ENCODE results near the gene HNRNPA1. TPM values are rescaled to one million over a fixed set of nuclear protein-coding genes. Genes with fewer than 3 reads are reported as not detected.

Gene HNRNPA1
- total and polyA plus RNA-seq, 9 of the 15 experiments (the other 6 are each of a cell fraction or from before 2014, with no cell fraction given), result 1,166 to 2,703 (median 1,815) TPM

DNA sequence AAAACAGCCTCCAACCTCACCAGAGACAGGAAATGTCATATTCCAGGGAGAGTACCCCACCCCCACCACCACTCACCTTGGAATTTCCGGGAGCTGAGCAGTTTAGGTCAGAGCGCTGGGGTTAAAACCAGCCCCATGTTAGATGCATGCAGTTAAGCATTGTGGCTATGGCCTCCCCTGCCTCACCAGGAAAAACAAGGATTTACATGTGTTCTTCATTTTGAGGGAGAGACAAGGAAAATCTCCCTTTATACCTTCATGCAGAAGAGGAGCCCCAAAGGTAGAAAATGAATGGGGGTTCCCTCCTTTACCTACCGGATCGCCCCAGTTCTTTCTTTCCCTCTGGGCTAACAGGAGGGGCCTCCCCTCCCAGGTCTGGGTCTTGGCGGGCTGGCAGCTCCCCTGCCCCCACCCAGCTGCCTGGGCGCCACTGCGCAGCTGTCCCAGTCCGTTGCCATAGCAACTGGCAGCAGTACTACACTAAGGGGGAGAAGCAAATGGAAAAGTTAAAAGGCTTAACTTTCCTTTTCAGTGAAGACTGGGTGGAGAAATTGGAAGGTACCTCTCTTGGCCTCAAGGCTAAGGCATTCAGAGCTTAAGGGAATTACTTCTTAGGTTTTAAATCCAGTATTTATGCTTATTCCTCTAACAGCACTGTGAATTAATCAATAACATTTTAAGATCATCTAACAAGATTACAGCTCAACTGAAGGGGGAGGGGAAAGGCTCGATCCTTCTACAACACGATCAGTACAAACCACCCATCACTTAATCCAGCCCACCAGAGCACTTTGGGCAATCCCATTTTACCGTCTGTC lies 21.1 kb upstream of the HNRNPA1 start (continued):
- TF ChIP-seq, protein P1, sequence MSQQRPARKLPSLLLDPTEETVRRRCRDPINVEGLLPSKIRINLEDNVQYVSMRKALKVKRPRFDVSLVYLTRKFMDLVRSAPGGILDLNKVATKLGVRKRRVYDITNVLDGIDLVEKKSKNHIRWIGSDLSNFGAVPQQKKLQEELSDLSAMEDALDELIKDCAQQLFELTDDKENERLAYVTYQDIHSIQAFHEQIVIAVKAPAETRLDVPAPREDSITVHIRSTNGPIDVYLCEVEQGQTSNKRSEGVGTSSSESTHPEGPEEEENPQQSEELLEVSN (IDR thresholded peaks at IDR 0.05; ENCODE audit: borderline replicate concordance in 1 of 2, extremely low read depth in 1 of 2, insufficient read depth in 1 of 2, insufficient read length in 1 of 2, low read depth in 1 of 2, low read length in 1 of 2, poor library complexity in 1 of 2, severe bottlenecking in 1 of 2), result peak in 1 of 2 experiments; percentile 47
- TF ChIP-seq GATAD2B (IDR thresholded peaks at IDR 0.05; ENCODE audit: borderline replicate concordance) (0 out of 2 replicates have a peak, but pooled peaks have one; percentile 30), SIN3A (IDR thresholded peaks at IDR 0.05; ENCODE audit: borderline replicate concordance in 2 of 2, control insufficient read depth in 1 of 2, low read depth in 2 of 2, low read length in 2 of 2) (peak; percentile 63 to 88; a peak in 2 of 4 replicates), LEF1 (IDR thresholded peaks at IDR 0.05) (peak; percentile 52; the same call in 1 of the 2 replicates), GABPA (tag; conservative IDR thresholded peaks at IDR 0.05; ENCODE audit: low read depth) (no peak), GABPB2 (CRISPR knock-in tag; conservative IDR thresholded peaks at IDR 0.05) (no peak), ZKSCAN1 (IDR thresholded peaks at IDR 0.05; ENCODE audit: low read depth, low read length) (no peak), PHF8 (IDR thresholded peaks at IDR 0.05; ENCODE audit: borderline replicate concordance, low read length) (peak; percentile 22; the same call in 1 of the 2 replicates), ZNF184 (CRISPR knock-in tag; IDR thresholded peaks at IDR 0.05) (no peak), DPF2 (IDR thresholded peaks at IDR 0.05) (peak; percentile 73), FOXM1 (IDR thresholded peaks at IDR 0.05; ENCODE audit: low read depth) (peak; percentile 24; the same call in 1 of the 2 replicates), FOXM1 (CRISPR knock-in tag; IDR thresholded peaks at IDR 0.05; ENCODE audit: low read depth) (no peak), ZNF324 (CRISPR knock-in tag; IDR thresholded peaks at IDR 0.05) (no peak), HDGF (IDR thresholded peaks at IDR 0.05) (no peak), MXI1 (IDR thresholded peaks at IDR 0.05; ENCODE audit: low read depth, low read length) (peak; percentile 94), NBN (IDR thresholded peaks at IDR 0.05; ENCODE audit: low read depth) (0 out of 2 replicates have a peak, but pooled peaks have one; percentile 21), RBM39 (optimal IDR thresholded peaks at IDR 0.05; ENCODE audit: low read depth, low read length) (peak; percentile 14)
- TF ChIP-seq, protein P2, sequence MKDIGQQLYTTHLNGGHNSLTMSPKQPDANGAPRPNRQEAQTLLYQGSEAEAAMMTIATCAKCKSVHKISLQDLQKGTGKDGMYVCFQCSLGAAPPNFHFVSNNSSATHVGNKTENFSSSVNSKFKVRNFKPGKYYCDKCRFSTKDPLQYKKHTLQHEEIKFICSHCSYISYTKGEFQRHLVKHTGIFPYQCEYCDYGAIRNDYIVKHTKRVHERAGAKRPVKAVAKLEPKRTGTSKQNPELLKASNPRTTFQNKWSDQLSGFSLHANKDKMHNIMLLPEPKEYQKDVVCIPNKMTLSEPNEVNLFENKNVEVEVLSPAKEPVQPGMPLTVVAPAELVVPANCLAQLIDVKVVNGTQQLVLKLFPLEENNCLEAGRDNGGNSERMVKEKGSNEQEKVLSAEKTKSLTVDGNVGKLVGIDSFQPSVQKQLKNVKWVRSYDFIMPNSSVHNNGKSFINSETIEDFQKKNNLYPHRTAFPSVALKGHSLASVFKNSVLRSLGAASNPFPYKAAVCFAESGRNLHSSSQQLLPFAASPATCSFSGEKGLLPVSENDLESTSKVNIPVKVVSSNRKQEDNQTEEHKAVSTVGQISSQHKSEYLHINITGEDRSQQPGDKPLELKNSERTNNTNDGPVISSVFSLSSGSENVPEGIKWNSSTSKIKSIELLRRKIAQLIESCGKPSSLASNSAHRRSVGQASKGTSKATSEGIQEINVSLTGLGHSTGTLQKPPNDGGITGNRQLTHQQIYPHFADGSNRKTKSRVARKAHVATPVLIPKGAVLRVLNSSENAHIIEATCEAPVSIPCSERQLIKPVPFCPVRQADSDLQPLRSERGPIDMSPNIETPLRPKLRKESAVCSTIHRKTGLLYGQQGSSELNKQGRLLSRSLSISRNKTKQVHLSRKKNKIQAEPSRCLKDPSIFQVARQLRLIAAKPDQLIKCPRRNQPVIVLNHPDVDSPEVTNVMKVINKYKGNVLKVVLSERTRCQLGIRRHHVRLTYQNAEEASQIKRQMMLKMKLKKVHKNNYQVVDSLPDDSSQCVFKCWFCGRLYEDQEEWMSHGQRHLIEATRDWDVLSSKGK (CRISPR knock-in tag; IDR thresholded peaks at IDR 0.05), result no peak
- TF ChIP-seq, protein P3, sequence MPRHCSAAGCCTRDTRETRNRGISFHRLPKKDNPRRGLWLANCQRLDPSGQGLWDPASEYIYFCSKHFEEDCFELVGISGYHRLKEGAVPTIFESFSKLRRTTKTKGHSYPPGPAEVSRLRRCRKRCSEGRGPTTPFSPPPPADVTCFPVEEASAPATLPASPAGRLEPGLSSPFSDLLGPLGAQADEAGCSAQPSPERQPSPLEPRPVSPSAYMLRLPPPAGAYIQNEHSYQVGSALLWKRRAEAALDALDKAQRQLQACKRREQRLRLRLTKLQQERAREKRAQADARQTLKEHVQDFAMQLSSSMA (CRISPR knock-in tag; IDR thresholded peaks at IDR 0.05), result no peak
- TF ChIP-seq, protein P4, sequence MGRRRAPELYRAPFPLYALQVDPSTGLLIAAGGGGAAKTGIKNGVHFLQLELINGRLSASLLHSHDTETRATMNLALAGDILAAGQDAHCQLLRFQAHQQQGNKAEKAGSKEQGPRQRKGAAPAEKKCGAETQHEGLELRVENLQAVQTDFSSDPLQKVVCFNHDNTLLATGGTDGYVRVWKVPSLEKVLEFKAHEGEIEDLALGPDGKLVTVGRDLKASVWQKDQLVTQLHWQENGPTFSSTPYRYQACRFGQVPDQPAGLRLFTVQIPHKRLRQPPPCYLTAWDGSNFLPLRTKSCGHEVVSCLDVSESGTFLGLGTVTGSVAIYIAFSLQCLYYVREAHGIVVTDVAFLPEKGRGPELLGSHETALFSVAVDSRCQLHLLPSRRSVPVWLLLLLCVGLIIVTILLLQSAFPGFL (CRISPR knock-in tag; IDR thresholded peaks at IDR 0.05), result no peak
- TF ChIP-seq, protein P5, sequence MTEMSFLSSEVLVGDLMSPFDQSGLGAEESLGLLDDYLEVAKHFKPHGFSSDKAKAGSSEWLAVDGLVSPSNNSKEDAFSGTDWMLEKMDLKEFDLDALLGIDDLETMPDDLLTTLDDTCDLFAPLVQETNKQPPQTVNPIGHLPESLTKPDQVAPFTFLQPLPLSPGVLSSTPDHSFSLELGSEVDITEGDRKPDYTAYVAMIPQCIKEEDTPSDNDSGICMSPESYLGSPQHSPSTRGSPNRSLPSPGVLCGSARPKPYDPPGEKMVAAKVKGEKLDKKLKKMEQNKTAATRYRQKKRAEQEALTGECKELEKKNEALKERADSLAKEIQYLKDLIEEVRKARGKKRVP (CRISPR knock-in tag; IDR thresholded peaks at IDR 0.05), result no peak

All from K562 (cell line).